Fibroblast of peridontal ligament (primary cell): Measurements from ENCODE around the gene IL36B.

ENCODE experiments used
- DNase-seq: peaks from one replicate; pipeline ENCODE4 v3.0.0-alpha.2; 2010; ENCODE audit errors: extremely low read depth

IL36B gene

GRCh38 chr2:113056521-113056920, 3.9 kb upstream of the IL36B start:
- DNase-seq = no peak

GRCh38 chr2:113054066-113054465, 1.4 kb upstream of the IL36B start:
- no peak for DNase-seq

GRCh38 chr2:113053666-113054065, 999 bp upstream of the IL36B start:
- no peak for DNase-seq

GRCh38 chr2:113050921-113051895, 1.5 kb downstream of the IL36B start:
- no peak for DNase-seq

- no peak for DNase-seq
Measured at GRCh38 chr2:113046465-113046864, 6.2 kb downstream of the IL36B start.

- DNase-seq = no peak
Measured at GRCh38 chr2:113041871-113042270, 10.8 kb downstream of the IL36B start.

- DNase-seq = no peak
Measured at GRCh38 chr2:113039719-113040118, 12.9 kb downstream of the IL36B start.

GRCh38 chr2:113039158-113039557, 13.5 kb downstream of the IL36B start:
- no peak for DNase-seq

- DNase-seq = no peak
Measured at GRCh38 chr2:113038291-113038690, 14.4 kb downstream of the IL36B start.

- DNase-seq = no peak
Measured at GRCh38 chr2:113036763-113037162, 15.9 kb downstream of the IL36B start.

- DNase-seq = no peak
Measured at GRCh38 chr2:113034016-113034415, 18.7 kb downstream of the IL36B start.

GRCh38 chr2:113032737-113033136, 19.9 kb downstream of the IL36B start:
- DNase-seq = no peak

GRCh38 chr2:113028112-113028511, 24.6 kb downstream of the IL36B start:
- DNase-seq = no peak

GRCh38 chr2:113027691-113028090, 25.0 kb downstream of the IL36B start:
- DNase-seq = no peak

GRCh38 chr2:113025737-113026136, 26.9 kb downstream of the IL36B start:
- no peak for DNase-seq

GRCh38 chr2:113024764-113025163, 27.9 kb downstream of the IL36B start:
- no peak for DNase-seq

- DNase-seq = no peak
Measured at GRCh38 chr2:113021312-113021711, 31.4 kb downstream of the IL36B start.

GRCh38 chr2:113018509-113018908, 34.2 kb downstream of the IL36B start:
- no peak for DNase-seq

GRCh38 chr2:113015655-113016054, 37.0 kb downstream of the IL36B start:
- DNase-seq = no peak

- DNase-seq = no peak
Measured at GRCh38 chr2:113015042-113015441, 37.6 kb downstream of the IL36B start.

GRCh38 chr2:113014067-113014466, 38.6 kb downstream of the IL36B start:
- DNase-seq = no peak

- DNase-seq = no peak
Measured at GRCh38 chr2:113013336-113013661, 39.4 kb downstream of the IL36B start.

- DNase-seq = no peak
Measured at GRCh38 chr2:113012436-113013335, 40.0 kb downstream of the IL36B start.
